Caco-2 (cell line): ENCODE results near the gene SMYD3. TPM values are rescaled to one million over a fixed set of nuclear protein-coding genes. Genes with fewer than 3 reads are reported as not detected.

ENCODE experiments used
- BruUV-seq: library from RNA; stranded (reverse); fragments of 400-500 nt; replicated peaks from 2 replicates; lab custom pipeline; 2021; lab: Mats Ljungman, UMichigan
- CTCF ChIA-PET: fragments of 300-600 bp; sonication (Branson Sonifier 250); formaldehyde crosslinking; loops from one replicate; lab custom pipeline; 2022; ENCODE audit warnings: antibody characterized with exemption; lab: Charles Lee
- POLR2A ChIA-PET: fragments of 300-600 bp; sonication (Branson Sonifier 250); formaldehyde crosslinking; loops from one replicate; lab custom pipeline; 2022; ENCODE audit warnings: antibody characterized with exemption; lab: Charles Lee
- DNase-seq, 2 experiments: peaks; one replicate each; pipeline versions ENCODE4 v3.0.0 to v3.0.0-alpha.2; 2020 to 2022
- H3K27me3 ChIP-seq: replicated peaks from 2 replicates; pipeline ENCODE4 v1.6.0; 2011; ENCODE audit warnings: low read length; ENCODE audit not compliant: control insufficient read depth, insufficient read depth
- H3K36me3 ChIP-seq: 2 replicates; pipeline ENCODE4 v1.5.1; 2011; ENCODE audit warnings: low read length; ENCODE audit not compliant: control insufficient read depth, insufficient read depth
- H3K4me1 ChIP-seq: fragments of 250-450 bp; sonication (Bioruptor Pico); 2 replicates; pipeline ENCODE4 v1.5.1; 2020; ENCODE audit warnings: mild to moderate bottlenecking
- H3K4me3 ChIP-seq: 2 replicates; pipeline ENCODE4 v1.5.1; 2011; ENCODE audit warnings: low read depth, mild to moderate bottlenecking, control low read depth, low read length
- H3K9me3 ChIP-seq: fragments of 250-450 bp; sonication (Bioruptor Pico); 2 replicates; pipeline ENCODE4 v1.5.1; 2020; ENCODE audit warnings: mild to moderate bottlenecking, moderate library complexity
- H3K27ac Mint-ChIP-seq: one replicate; pipeline ENCODE4 v1.8.0; 2022; ENCODE audit warnings: mixed read lengths; ENCODE audit not compliant: unreplicated experiment
- H3K27me3 Mint-ChIP-seq: one replicate; pipeline ENCODE4 v1.8.0; 2022; ENCODE audit warnings: mixed read lengths; ENCODE audit not compliant: insufficient read depth, unreplicated experiment
- H3K36me3 Mint-ChIP-seq: one replicate; pipeline ENCODE4 v1.8.0; 2022; ENCODE audit warnings: mild to moderate bottlenecking, mixed read lengths; ENCODE audit not compliant: insufficient read depth, unreplicated experiment
- H3K4me1 Mint-ChIP-seq: one replicate; pipeline ENCODE4 v1.8.0; 2022; ENCODE audit warnings: low read depth, mixed read lengths; ENCODE audit not compliant: unreplicated experiment
- H3K4me3 Mint-ChIP-seq: one replicate; pipeline ENCODE4 v1.8.0; 2022; ENCODE audit warnings: mild to moderate bottlenecking, moderate library complexity, mixed read lengths; ENCODE audit not compliant: unreplicated experiment
- H3K9me3 Mint-ChIP-seq: one replicate; pipeline ENCODE4 v1.8.0; 2022; ENCODE audit warnings: mixed read lengths; ENCODE audit not compliant: unreplicated experiment
- CTCF ChIP-seq, 2 experiments: fragments of 200-600 bp in 1 of 2; IDR thresholded peaks; 1 replicate in 1 of 2; 2 replicates in 1 of 2; pipeline versions ENCODE4 v1.5.1 to v1.8.0; 2011 to 2022; ENCODE audit warnings: antibody characterized with exemption in 1 of 2, control low read depth in 1 of 2, inconsistent platforms in 1 of 2, low read depth in 1 of 2, low read length in 1 of 2, mild to moderate bottlenecking in 1 of 2, moderate library complexity in 1 of 2; ENCODE audit not compliant: insufficient read depth in 1 of 2, severe bottlenecking in 1 of 2, unreplicated experiment in 1 of 2
- intact Hi-C: fragments of 100-400 bp; cut with micrococcal nuclease; formaldehyde crosslinking; loops from one replicate; pipeline ENCODE4 v1.10.0; 2022; ENCODE audit not compliant: unreplicated experiment
- total RNA-seq: library from RNA; stranded (reverse); gene quantifications from 2 replicates; pipeline ENCODE4 v1.2.3, GENCODE V29; 2022

SMYD3 gene
- total RNA-seq, 1 experiment from 2014 or later = 33.0 TPM

DNA sequence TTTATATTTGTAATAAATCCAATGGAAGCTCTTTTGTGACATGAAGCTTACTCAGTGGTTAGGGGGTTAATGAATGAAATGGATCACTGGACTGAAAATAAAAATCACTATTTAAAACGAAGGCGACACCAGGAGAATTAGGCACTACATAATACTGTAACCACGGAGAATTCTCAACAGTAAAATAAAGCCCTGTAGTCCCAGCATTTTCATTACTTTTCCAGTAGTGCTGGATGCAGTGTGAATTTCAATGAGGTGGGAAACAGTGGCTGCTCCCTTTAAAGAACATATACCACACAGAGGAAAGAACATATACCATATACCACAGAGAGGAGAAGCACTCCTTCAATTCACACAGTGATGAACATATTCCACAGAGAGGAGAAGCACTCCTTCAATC is 275.0 kb downstream of the SMYD3 start:
- no TSS peak for BruUV-seq
- Mint-ChIP-seq H3K27ac (no peak overlapping the region), H3K4me1 (no peaks in the 10 kb centered on the region), H3K27me3 (no peaks in the 10 kb centered on the region), H3K9me3 (no peaks in the 10 kb centered on the region), H3K36me3 (no peaks in the 10 kb centered on the region), H3K4me3 (no peak overlapping the region)
- TF ChIP-seq CTCF (IDR thresholded peaks at IDR 0.05; ENCODE audit: insufficient read depth in 1 of 2, low read depth in 1 of 2, low read length in 1 of 2, severe bottlenecking in 1 of 2, unreplicated experiment in 1 of 2) = no peak
- H3K4me3 ChIP-seq = no peak overlapping the region
- CTCF ChIA-PET = no interaction called here
- POLR2A ChIA-PET = no interaction called here
- no peaks in the 10 kb centered on the region for H3K9me3 ChIP-seq
- H3K4me1 ChIP-seq = no peaks in the 10 kb centered on the region
- no peaks in the 10 kb centered on the region for H3K27me3 ChIP-seq
- intact Hi-C loops = no loop called here
- DNase-seq = no peak
- no peaks in the 10 kb centered on the region for H3K36me3 ChIP-seq

- H3K27me3 Mint-ChIP-seq = no peaks in the 10 kb centered on the region
- no peaks in the 10 kb centered on the region for H3K36me3 Mint-ChIP-seq
- intact Hi-C loops = no loop called here
- H3K9me3 Mint-ChIP-seq = no peaks in the 10 kb centered on the region
- TF ChIP-seq CTCF (IDR thresholded peaks at IDR 0.05; ENCODE audit: insufficient read depth in 1 of 2, low read depth in 1 of 2, low read length in 1 of 2, severe bottlenecking in 1 of 2, unreplicated experiment in 1 of 2) = no peak
- BruUV-seq = no TSS peak
- H3K4me3 ChIP-seq = no peak overlapping the region
- no peak overlapping the region for H3K4me3 Mint-ChIP-seq
- peaks cover 7% of the 10 kb centered on the region; the same call in 1 of the 2 replicates for H3K9me3 ChIP-seq
- H3K4me1 ChIP-seq = no peaks in the 10 kb centered on the region
- ChIA-PET POLR2A (no interaction called here), CTCF (no interaction called here)
- DNase-seq = no peak
- no peak overlapping the region for H3K27ac Mint-ChIP-seq
- no peaks in the 10 kb centered on the region for H3K27me3 ChIP-seq
- no peaks in the 10 kb centered on the region for H3K4me1 Mint-ChIP-seq
- no peaks in the 10 kb centered on the region for H3K36me3 ChIP-seq
These were observed 281.0 kb downstream of the SMYD3 start for GRCh38 chr1:246226041-246226440.

GRCh38 chr1:246221485-246222255 is 285.4 kb downstream of the SMYD3 start:
- Mint-ChIP-seq H3K36me3 (no peaks in the 10 kb centered on the region), H3K4me1 (no peaks in the 10 kb centered on the region), H3K4me3 (no peak overlapping the region), H3K27ac (no peak overlapping the region), H3K9me3 (no peaks in the 10 kb centered on the region), H3K27me3 (no peaks in the 10 kb centered on the region)
- Histone ChIP-seq H3K4me3 (no peak overlapping the region), H3K4me1 (no peaks in the 10 kb centered on the region), H3K27me3 (no peaks in the 10 kb centered on the region), H3K9me3 (peaks cover 7% of the 10 kb centered on the region; the same call in 1 of the 2 replicates), H3K36me3 (no peaks in the 10 kb centered on the region)
- CTCF ChIA-PET = interaction anchor here (0.6 kb wide), 1 partner anchor 1065 kb away, joined by 3 read pairs; no protein-coding TSS in a partner anchor
- POLR2A ChIA-PET = no interaction called here
- BruUV-seq = no TSS peak
- intact Hi-C loops = no loop called here
- DNase-seq = no peak
- no peak for TF ChIP-seq CTCF (IDR thresholded peaks at IDR 0.05; ENCODE audit: insufficient read depth in 1 of 2, low read depth in 1 of 2, low read length in 1 of 2, severe bottlenecking in 1 of 2, unreplicated experiment in 1 of 2)
